Dedifferentiated amniotic fluid mesenchymal stem cell (primary cell): ENCODE measurements around the gene MAD2L1.

Experiments used
- DNase-seq: peaks from one replicate; pipeline ENCODE4 v3.0.0-alpha.2; 2016; ENCODE audit errors: extremely low spot score

Gene MAD2L1

DNA sequence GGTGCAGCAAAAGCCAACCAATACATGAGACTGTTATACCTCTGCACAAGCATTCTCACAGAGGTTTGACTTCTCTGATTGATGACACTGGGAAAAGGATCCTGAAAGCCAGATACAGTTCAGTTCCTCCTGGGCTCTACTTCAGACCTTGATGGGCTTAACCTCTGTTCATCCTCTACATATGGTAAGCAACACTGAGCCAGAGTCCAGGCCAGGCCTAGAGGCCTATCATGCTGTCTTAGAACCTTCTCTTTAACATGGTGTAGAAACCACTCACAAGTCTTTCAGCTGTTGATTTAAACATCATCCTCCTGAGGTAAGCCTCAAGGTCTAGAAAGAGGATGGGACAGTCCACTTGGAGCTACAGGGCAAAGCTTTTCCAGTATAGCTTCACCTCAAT is 9.2 kb downstream of the MAD2L1 start:
- no peak for DNase-seq

DNA sequence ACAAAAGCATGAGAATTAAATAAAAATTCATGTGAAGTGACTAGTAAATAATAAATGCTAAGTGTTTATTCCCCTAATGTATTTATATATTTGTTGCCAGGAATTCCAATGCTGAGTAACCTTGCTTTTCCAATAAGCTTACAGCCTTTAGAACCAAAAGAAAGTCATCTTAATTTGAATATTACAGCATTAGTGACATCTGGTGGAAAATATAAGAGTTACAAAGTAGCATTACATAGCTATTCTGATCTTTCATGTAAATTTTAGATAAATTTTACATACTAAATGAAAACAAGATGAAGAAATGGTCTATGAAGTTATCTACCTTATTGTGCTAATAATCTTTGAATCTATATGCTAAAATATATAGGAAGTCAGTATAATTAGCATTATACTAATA is 10.4 kb downstream of the MAD2L1 start:
- DNase-seq, result peak; percentile 79

GRCh38 chr4:120055795-120056194 is 10.9 kb downstream of the MAD2L1 start:
- no peak for DNase-seq

DNA sequence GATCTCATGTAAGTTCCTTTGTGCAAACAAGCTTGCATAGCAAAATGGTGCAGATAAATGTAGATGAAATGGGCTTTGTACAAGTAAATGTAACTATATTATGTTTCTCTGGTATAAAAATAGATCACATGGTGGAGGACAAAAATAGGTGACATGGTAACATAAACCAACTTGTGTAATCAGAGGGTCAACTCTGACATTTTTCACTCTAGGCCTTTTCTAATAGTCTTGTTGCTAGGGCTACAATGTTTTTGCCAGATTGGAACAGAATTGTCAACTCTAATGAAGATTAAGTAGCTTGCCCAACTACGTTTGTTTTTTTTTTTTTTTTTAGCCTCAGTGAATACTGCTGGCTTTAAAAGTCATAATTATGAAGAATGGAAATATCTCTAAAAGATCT is 11.5 kb downstream of the MAD2L1 start:
- no peak for DNase-seq

DNA sequence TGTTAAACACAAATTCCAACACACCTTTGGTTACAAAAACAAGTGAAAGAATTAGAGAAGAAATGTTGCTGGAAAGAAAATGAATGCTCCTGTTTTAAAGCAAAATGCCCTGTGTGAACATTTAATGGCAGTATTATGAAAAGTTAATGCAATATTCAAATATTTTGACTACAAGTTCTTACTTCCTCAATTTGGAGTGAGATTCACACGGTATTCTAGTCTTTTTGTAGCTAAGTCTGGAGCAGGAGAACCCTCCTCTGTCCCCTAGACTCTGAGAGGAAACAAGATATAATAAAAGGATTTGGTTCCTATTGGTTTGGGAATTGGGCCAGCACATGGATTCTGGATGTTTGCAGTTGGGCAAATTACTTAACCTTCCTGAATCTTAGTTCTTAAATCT is 12.7 kb downstream of the MAD2L1 start:
- DNase-seq, result no peak

- peak; percentile 73 for DNase-seq
Measured at GRCh38 chr4:120052856-120053255, 13.8 kb downstream of the MAD2L1 start.

- DNase-seq, result no peak
Measured at GRCh38 chr4:120051253-120051652, 15.4 kb downstream of the MAD2L1 start.

- DNase-seq, result peak; percentile 90
Measured at GRCh38 chr4:120049732-120050494, 16.7 kb downstream of the MAD2L1 start.

DNA sequence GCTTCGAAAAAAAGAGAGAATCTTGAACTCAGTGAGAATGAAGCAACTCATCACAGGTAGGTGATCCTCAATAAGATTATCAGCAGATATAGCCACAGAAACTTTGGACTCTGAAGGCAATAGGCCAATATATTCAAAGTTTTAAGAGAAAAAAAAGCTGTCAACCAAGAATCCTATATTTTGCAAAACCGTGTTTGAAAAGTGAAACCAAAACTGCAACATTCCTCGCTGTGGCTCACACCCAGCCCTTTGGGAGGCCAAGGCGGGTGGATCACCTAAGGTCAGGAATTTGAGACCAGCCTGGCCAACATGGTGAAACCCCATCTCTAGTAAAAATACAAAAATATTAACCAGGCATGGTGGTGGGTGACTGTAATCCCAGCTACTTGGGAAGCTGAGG is 22.8 kb downstream of the MAD2L1 start:
- no peak for DNase-seq

- DNase-seq, result no peak
Measured at GRCh38 chr4:120037411-120037810, 29.2 kb downstream of the MAD2L1 start.

GRCh38 chr4:120034913-120035312 is 31.7 kb downstream of the MAD2L1 start:
- no peak for DNase-seq

DNA sequence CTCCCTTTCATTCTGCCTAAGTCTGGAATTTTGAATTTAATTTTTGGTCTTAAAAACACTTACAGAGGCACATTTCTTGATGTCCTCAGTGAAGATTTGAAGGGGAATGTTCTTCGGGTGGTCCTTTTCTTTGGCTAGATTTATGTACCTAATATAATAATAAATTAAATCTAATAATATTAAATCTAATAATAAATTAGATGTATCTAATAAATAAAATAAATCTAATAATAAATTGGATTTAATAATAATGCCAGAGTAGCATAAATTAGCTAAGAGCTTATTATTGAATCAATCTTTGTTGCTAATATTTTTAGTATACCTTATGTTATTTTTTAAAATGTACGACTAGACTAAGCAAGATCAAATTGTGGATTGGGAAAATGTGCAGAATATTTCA is 39.8 kb downstream of the MAD2L1 start:
- DNase-seq, result no peak

GRCh38 chr4:120025516-120025915 is 41.1 kb downstream of the MAD2L1 start:
- DNase-seq, result no peak

- no peak for DNase-seq
Measured at GRCh38 chr4:120018786-120019185, 47.9 kb downstream of the MAD2L1 start.

DNA sequence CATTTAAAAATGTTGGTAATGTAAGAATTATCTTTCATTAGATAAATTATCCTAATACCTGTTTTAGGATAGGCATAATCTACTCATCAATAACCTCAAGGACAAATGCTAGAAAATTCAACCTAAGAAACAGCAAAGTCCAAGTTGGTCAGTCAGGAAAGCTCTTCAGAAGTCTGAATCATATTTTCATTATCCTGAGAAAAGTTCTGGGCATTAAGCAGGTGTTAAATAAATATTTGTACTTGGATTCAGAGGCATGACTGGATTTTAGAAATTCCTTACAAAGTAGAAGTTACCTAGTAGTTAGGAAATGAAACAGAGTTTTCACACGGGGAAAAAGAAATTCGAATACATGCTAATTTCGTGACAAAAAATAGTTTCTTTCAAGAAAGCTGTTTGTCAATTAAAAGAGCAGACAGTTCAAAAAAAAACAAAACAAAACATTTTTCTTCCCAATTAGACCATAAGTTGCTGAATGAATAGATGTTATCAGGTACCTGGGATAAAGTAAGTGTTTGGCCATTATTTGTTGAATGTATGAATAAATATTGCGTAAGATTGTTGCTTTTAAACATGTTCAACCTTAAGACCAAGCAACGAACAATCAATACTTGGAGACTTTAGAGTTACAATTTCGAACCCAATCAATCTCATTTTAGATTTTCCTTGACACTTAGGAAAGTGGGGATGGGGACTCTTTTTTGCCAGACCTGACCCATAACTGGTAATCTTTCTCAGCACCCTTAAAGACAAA is 48.5 kb downstream of the MAD2L1 start:
- DNase-seq, result no peak

- DNase-seq, result no peak
Measured at GRCh38 chr4:120011725-120012124, 54.9 kb downstream of the MAD2L1 start.

- no peak for DNase-seq
Measured at GRCh38 chr4:120010646-120011045, 56.0 kb downstream of the MAD2L1 start.

DNA sequence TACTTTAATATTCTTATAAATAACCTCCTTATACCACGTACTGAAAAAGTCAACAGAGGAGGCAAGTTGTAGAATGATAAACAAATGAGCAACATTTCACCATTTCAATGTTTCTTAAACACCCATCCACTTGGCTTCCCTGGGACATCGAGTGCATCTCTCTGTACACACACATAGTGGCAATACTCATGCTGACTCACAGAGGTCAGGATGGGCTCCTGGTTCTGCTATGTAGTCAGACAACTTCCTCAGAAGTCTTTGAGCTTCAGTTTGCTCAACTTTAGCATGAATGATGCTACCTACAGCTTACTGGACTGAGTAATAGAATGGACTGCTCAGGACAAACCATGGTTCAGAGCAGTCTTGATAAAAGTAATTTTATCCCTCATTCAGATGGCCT is 56.9 kb downstream of the MAD2L1 start:
- no peak for DNase-seq

DNA sequence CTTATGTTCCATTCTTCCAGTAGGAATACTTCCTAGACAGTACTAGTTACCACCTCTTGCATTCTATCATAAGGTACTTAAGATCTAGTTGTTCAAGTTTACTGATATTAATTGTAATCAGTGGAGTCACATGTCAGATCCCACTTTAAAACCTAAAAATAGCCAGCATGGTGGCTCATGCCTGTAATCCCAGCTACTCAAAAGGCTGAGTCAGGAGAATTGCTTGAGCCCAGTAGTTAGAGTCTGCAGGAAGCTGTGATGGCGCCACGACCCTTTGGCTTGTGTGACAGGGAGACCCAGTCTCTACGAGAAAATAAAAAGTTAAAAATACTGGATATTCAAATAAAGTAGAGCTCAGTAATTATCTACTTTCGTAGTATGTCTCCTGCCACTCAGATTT is 57.7 kb downstream of the MAD2L1 start:
- DNase-seq, result no peak

GRCh38 chr4:120007896-120008436 is 58.7 kb downstream of the MAD2L1 start:
- DNase-seq, result no peak

DNA sequence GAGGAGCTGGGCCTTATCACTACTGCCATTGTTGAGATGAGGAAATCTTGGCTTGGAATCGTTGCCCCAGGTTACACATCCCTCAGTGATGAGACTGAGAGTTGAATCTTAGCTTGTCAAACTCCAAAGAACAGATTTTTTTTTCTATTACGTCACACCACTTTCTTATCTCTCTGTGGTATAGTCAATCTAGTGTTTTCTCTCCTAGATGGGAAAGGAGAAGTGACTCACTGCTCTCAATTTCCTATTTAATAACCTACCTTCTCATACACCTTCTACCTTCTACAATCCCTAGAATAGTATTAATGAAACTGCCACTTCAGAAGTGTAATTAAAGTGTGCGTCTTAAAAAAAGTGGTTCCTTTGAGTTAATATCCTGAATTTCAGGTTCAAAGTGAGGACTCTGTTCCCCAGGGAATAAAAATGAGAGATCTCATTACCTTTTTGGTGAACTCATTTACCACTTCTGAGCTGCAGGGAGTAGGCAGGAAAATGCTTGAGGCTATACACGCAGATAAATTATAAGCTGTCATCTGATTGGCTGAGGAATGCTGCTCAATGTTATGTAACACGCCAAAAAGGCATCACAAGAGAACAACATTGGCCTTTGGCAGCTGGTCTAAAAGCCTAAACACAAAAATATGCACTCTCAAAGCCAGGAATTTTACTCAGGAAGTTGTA is 59.3 kb downstream of the MAD2L1 start:
- DNase-seq, result peak; percentile 94
